HepG2 (cell line): ENCODE data around the gene MYL11. TPM values are rescaled to one million over a fixed set of nuclear protein-coding genes. Genes with fewer than 3 reads are reported as not detected.

Experiments
- DNMT3B ChIP-seq: conservative IDR thresholded peaks from 2 replicates; pipeline ENCODE4 v1.6.1; 2016; ENCODE audit warnings: missing biosample characterization, control low read depth
- HNRNPLL ChIP-seq: fragments of 200-400 bp; formaldehyde crosslinking; IDR thresholded peaks from 2 replicates; pipeline ENCODE4 v1.6.1; 2017; ENCODE audit warnings: mild to moderate bottlenecking, low read depth, low read length; ENCODE audit not compliant: poor library complexity, severe bottlenecking
- KMT2A ChIP-seq: sonication (generic); formaldehyde crosslinking; IDR thresholded peaks from 2 replicates; pipeline ENCODE4 v1.4.0; 2020; ENCODE audit warnings: missing genetic modification reagents
- MZF1 ChIP-seq: sonication (generic); formaldehyde crosslinking; IDR thresholded peaks from 2 replicates; pipeline ENCODE4 v1.8.1; 2023; ENCODE audit warnings: mild to moderate bottlenecking, missing genetic modification reagents, borderline replicate concordance
- NFATC3 ChIP-seq: sonication (generic); formaldehyde crosslinking; IDR thresholded peaks from 2 replicates; pipeline ENCODE4 v1.5.1; 2020; ENCODE audit warnings: mild to moderate bottlenecking, missing genetic modification reagents
- RARG ChIP-seq: sonication (generic); formaldehyde crosslinking; IDR thresholded peaks from 2 replicates; pipeline ENCODE4 v1.4.0; 2020; ENCODE audit warnings: low read depth, mild to moderate bottlenecking, missing genetic modification reagents
- RBFOX2 ChIP-seq: fragments of 200-400 bp; formaldehyde crosslinking; IDR thresholded peaks from 2 replicates; pipeline ENCODE4 v1.6.1; 2017; ENCODE audit warnings: low read depth, mild to moderate bottlenecking, low read length
- SKI ChIP-seq: fragments of 450-650 bp; IDR thresholded peaks from one replicate; pipeline ENCODE4 v1.6.1; 2018; ENCODE audit warnings: mild to moderate bottlenecking; ENCODE audit not compliant: partially characterized antibody
- TOE1 ChIP-seq: sonication (generic); formaldehyde crosslinking; IDR thresholded peaks from 2 replicates; pipeline ENCODE4 v1.4.0; 2020; ENCODE audit warnings: mild to moderate bottlenecking, missing genetic modification reagents
- ZBTB7A ChIP-seq: sonication (generic); formaldehyde crosslinking; IDR thresholded peaks from 2 replicates; pipeline ENCODE4 v1.8.0; 2022; ENCODE audit warnings: mild to moderate bottlenecking, missing genetic modification reagents
- ZIK1 ChIP-seq: sonication (generic); formaldehyde crosslinking; IDR thresholded peaks from 2 replicates; pipeline ENCODE4 v1.5.0; 2020; ENCODE audit warnings: mild to moderate bottlenecking, low read depth, missing genetic modification reagents, borderline replicate concordance
- ZNF17 ChIP-seq: sonication (generic); formaldehyde crosslinking; IDR thresholded peaks from 2 replicates; pipeline ENCODE4 v1.5.0; 2020; ENCODE audit warnings: mild to moderate bottlenecking, missing genetic modification reagents
- ZNF224 ChIP-seq: sonication (generic); formaldehyde crosslinking; IDR thresholded peaks from 2 replicates; pipeline ENCODE4 v1.5.0; 2020; ENCODE audit warnings: mild to moderate bottlenecking, missing genetic modification reagents
- ZNF260 ChIP-seq: sonication (generic); formaldehyde crosslinking; IDR thresholded peaks from 2 replicates; pipeline ENCODE4 v1.4.0; 2020; ENCODE audit warnings: missing genetic modification reagents, low read depth, mild to moderate bottlenecking, borderline replicate concordance
- ZNF577 ChIP-seq: sonication (generic); formaldehyde crosslinking; IDR thresholded peaks from 2 replicates; pipeline ENCODE4 v1.4.0; 2020; ENCODE audit warnings: mild to moderate bottlenecking, low read depth, missing genetic modification reagents, borderline replicate concordance
- polyA plus RNA-seq, 8 experiments: library from polyadenylated mRNA; depleted of rRNA in 3 of 8; stranded (reverse) in 7 of 8; unstranded in 1 of 8; fragments of >200 nt; fragmentation: Illumina TruSeq in 4 of 8; extraction: Trizol in 4 of 8; gene quantifications; 2 replicates each; pipeline versions ENCODE4 v1.2.1 to v1.2.3, GENCODE V29; 2011 to 2016; ENCODE audit warnings: low read depth in 4 of 8, missing spikeins in 1 of 8, mixed read lengths in 1 of 8; ENCODE audit not compliant: insufficient read depth in 1 of 8
- total RNA-seq, 5 experiments: library from RNA; depleted of rRNA; stranded (reverse); fragments of >200 nt; fragmentation: Illumina TruSeq; extraction: Trizol; gene quantifications; 2 replicates each; pipeline ENCODE4 v1.2.3, GENCODE V29; 2016; ENCODE audit warnings: low read depth in 1 of 5
- TF ChIP-seq, protein P1 (sequence below): sonication (generic); formaldehyde crosslinking; IDR thresholded peaks from 2 replicates; pipeline ENCODE4 v1.4.0; 2020; ENCODE audit warnings: missing genetic modification reagents
- TF ChIP-seq, protein P2 (sequence below), 2 experiments: sonication (generic) in 1 of 2; formaldehyde crosslinking in 1 of 2; IDR thresholded peaks; 2 replicates each; pipeline versions ENCODE4 v1.4.0 to v1.6.1; 2018 to 2020; ENCODE audit warnings: missing genetic modification reagents in 2 of 2, borderline replicate concordance in 1 of 2, low read depth in 1 of 2, mild to moderate bottlenecking in 1 of 2, missing biosample characterization in 1 of 2
- TF ChIP-seq, protein P3 (sequence below): IDR thresholded peaks from 2 replicates; pipeline ENCODE4 v1.6.1; 2012; ENCODE audit warnings: inconsistent platforms
- TF ChIP-seq, protein P4 (sequence below): sonication (generic); formaldehyde crosslinking; IDR thresholded peaks from one replicate; pipeline ENCODE4 v1.5.1; 2020; ENCODE audit warnings: mild to moderate bottlenecking, missing genetic modification reagents; ENCODE audit errors: not compliant biosample characterization

MYL11 gene
- total and polyA plus RNA-seq, 2 of the 13 experiments (the other 11 are each of a cell fraction or from before 2014, with no cell fraction given): not detected

DNA sequence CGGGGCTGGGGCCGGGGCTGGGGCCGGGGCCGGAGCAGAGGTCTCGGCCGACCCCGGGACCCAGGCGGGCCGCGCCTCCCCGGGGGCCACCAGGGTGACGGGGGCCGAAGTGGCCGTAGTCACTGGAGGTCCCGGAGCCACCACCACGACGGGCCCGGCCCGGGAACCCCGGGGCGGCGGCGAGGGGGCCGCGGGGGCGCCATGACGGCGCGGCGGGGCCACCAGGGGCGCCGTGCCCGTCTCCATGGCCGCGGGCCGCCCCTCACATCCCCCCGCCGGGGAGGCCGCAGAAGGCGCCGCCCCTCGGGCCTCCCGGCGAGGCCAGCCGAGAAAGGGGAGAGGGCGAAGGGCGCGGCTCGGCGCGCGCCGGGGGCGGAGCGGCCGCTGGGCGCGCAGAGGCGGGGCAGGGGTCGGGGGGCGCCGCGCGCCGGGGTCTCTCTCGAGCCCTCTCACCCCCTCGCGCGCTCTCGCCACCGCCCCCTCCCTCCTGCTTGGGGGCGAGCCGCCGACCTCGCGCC, 4.6 kb upstream of the MYL11 start (continued):
- no peak for TF ChIP-seq HNRNPLL
- TF ChIP-seq ZNF224 (CRISPR knock-in tag): no peak
- no peak for TF ChIP-seq ZNF260
- TF ChIP-seq ZBTB7A (CRISPR knock-in tag): peak; percentile 73; the same call in 1 of the 2 replicates
- TF ChIP-seq KMT2A (CRISPR knock-in tag): 0 out of 2 replicates have a peak, but pooled peaks have one; percentile 1
- peak; percentile 41 for TF ChIP-seq SKI
- TF ChIP-seq ZNF577 (CRISPR knock-in tag): no peak
- TF ChIP-seq, protein P1, sequence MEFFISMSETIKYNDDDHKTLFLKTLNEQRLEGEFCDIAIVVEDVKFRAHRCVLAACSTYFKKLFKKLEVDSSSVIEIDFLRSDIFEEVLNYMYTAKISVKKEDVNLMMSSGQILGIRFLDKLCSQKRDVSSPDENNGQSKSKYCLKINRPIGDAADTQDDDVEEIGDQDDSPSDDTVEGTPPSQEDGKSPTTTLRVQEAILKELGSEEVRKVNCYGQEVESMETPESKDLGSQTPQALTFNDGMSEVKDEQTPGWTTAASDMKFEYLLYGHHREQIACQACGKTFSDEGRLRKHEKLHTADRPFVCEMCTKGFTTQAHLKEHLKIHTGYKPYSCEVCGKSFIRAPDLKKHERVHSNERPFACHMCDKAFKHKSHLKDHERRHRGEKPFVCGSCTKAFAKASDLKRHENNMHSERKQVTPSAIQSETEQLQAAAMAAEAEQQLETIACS (CRISPR knock-in tag): peak; percentile 93
- TF ChIP-seq, protein P2, sequence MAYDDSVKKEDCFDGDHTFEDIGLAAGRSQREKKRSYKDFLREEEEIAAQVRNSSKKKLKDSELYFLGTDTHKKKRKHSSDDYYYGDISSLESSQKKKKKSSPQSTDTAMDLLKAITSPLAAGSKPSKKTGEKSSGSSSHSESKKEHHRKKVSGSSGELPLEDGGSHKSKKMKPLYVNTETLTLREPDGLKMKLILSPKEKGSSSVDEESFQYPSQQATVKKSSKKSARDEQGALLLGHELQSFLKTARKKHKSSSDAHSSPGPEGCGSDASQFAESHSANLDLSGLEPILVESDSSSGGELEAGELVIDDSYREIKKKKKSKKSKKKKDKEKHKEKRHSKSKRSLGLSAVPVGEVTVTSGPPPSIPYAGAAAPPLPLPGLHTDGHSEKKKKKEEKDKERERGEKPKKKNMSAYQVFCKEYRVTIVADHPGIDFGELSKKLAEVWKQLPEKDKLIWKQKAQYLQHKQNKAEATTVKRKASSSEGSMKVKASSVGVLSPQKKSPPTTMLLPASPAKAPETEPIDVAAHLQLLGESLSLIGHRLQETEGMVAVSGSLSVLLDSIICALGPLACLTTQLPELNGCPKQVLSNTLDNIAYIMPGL (CRISPR knock-in tag; IDR thresholded peaks at IDR 0.05; ENCODE audit: borderline replicate concordance in 1 of 2, low read depth in 1 of 2): peak in 1 of 2 experiments; percentile 53; a peak in 1 of 4 replicates
- no peak for TF ChIP-seq ZNF17 (CRISPR knock-in tag)
- TF ChIP-seq NFATC3 (CRISPR knock-in tag): no peak
- TF ChIP-seq RARG (CRISPR knock-in tag): no peak
- TF ChIP-seq DNMT3B: no peak
- TF ChIP-seq, protein P3, sequence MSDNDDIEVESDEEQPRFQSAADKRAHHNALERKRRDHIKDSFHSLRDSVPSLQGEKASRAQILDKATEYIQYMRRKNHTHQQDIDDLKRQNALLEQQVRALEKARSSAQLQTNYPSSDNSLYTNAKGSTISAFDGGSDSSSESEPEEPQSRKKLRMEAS: peak; percentile 48; the same call in 1 of the 2 replicates
- TF ChIP-seq RBFOX2: peak; percentile 63
- no peak for TF ChIP-seq ZIK1 (CRISPR knock-in tag)
- TF ChIP-seq, protein P4, sequence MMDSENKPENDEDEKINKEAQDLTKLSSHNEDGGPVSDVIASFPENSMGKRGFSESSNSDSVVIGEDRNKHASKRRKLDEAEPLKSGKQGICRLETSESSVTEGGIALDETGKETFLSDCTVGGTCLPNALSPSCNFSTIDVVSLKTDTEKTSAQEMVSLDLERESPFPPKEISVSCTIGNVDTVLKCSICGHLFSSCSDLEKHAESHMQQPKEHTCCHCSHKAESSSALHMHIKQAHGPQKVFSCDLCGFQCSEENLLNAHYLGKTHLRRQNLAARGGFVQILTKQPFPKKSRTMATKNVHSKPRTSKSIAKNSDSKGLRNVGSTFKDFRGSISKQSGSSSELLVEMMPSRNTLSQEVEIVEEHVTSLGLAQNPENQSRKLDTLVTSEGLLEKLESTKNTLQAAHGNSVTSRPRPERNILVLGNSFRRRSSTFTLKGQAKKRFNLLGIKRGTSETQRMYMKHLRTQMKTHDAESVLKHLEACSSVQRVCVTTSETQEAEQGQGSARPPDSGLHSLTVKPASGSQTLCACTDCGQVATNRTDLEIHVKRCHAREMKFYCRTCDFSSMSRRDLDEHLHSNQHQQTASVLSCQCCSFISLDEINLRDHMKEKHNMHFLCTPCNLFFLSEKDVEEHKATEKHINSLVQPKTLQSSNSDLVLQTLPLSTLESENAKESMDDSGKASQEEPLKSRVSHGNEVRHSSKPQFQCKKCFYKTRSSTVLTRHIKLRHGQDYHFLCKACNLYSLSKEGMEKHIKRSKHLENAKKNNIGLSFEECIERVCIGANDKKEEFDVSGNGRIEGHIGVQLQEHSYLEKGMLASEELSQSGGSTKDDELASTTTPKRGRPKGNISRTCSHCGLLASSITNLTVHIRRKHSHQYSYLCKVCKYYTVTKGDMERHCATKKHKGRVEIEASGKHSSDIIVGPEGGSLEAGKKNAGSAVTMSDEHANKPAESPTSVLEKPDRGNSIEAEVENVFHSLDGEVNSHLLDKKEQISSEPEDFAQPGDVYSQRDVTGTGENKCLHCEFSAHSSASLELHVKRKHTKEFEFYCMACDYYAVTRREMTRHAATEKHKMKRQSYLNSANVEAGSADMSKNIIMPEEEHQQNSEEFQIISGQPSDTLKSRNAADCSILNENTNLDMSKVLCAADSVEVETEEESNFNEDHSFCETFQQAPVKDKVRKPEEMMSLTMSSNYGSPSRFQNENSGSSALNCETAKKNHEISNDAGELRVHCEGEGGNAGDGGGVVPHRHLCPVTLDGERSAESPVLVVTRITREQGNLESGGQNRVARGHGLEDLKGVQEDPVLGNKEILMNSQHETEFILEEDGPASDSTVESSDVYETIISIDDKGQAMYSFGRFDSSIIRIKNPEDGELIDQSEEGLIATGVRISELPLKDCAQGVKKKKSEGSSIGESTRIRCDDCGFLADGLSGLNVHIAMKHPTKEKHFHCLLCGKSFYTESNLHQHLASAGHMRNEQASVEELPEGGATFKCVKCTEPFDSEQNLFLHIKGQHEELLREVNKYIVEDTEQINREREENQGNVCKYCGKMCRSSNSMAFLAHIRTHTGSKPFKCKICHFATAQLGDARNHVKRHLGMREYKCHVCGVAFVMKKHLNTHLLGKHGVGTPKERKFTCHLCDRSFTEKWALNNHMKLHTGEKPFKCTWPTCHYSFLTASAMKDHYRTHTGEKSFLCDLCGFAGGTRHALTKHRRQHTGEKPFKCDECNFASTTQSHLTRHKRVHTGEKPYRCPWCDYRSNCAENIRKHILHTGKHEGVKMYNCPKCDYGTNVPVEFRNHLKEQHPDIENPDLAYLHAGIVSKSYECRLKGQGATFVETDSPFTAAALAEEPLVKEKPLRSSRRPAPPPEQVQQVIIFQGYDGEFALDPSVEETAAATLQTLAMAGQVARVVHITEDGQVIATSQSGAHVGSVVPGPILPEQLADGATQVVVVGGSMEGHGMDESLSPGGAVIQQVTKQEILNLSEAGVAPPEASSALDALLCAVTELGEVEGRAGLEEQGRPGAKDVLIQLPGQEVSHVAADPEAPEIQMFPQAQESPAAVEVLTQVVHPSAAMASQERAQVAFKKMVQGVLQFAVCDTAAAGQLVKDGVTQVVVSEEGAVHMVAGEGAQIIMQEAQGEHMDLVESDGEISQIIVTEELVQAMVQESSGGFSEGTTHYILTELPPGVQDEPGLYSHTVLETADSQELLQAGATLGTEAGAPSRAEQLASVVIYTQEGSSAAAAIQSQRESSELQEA: no peak
- TF ChIP-seq TOE1 (CRISPR knock-in tag): no peak
- TF ChIP-seq MZF1 (CRISPR knock-in tag): no peak
